ENCODE measurements around the gene HS3ST3A1. TPM values are rescaled to one million over a fixed set of nuclear protein-coding genes. Genes with fewer than 3 reads are reported as not detected.

The HS3ST3A1 gene
- total and polyA plus RNA-seq, 2 of the 8 experiments (the other 6 are each of a cell fraction or from before 2014, with no cell fraction given) = 5.4 to 5.7 TPM

GRCh38 chr17:13598353-13599167 is 3.2 kb downstream of the HS3ST3A1 start:
- no peak overlapping the region for H4K91ac ChIP-seq (replicated peaks; ENCODE audit: insufficient read length, low read length)
- no peaks in the 10 kb centered on the region for H3K79me2 ChIP-seq (ENCODE audit: control insufficient read depth in 1 of 2, insufficient read depth in 2 of 2, low read length in 2 of 2)
- no peak overlapping the region for H2AK5ac ChIP-seq (ENCODE audit: low read depth, low read length)
- H2BK5ac ChIP-seq (ENCODE audit: low read depth, low read length) = no peak overlapping the region
- no peak overlapping the region for H2BK12ac ChIP-seq (ENCODE audit: low read depth, low read length)
- ChIA-PET POLR2A (ENCODE audit: partially characterized antibody) (no interaction called here), CTCF (ENCODE audit: partially characterized antibody) (interaction anchor here (0.5 to 1.4 kb wide), 6 partner anchors 9 to 704 kb away, joined by 3 to 4 read pairs (median 4); partner anchors contain the start of gene COX10)
- no peak overlapping the region for H2BK20ac ChIP-seq (ENCODE audit: low read length)
- H2BK15ac ChIP-seq (ENCODE audit: low read length) = no peak overlapping the region
- H3K4ac ChIP-seq (replicated peaks; ENCODE audit: insufficient read length, low read depth, low read length) = no peak overlapping the region
- H3K79me1 ChIP-seq (ENCODE audit: low read depth, low read length) = no peaks in the 10 kb centered on the region; the same call in 1 of the 2 replicates
- no peaks in the 10 kb centered on the region for H3K36me3 ChIP-seq (ENCODE audit: control insufficient read depth in 2 of 4, insufficient read depth in 4 of 4, low read length in 3 of 4)
- H2BK120ac ChIP-seq (replicated peaks; ENCODE audit: low read depth, low read length) = no peak overlapping the region
- FAIRE-seq = no peak
- no peak overlapping the region for H4K5ac ChIP-seq (ENCODE audit: insufficient read length, low read depth, low read length)
- H3K18ac ChIP-seq (ENCODE audit: extremely low read depth, low read length) = no peak overlapping the region
- no peak overlapping the region for H3K4me3 ChIP-seq (ENCODE audit: extremely low read depth in 1 of 4, insufficient read depth in 2 of 4, low read depth in 3 of 4, low read length in 4 of 4)
- H4K20me1 ChIP-seq (replicated peaks in 1 of 2; ENCODE audit: control insufficient read depth in 1 of 2, insufficient read depth in 2 of 2, low read length in 2 of 2) = peaks cover 0 to 1% of the 10 kb centered on the region in 2 experiments
- no peak overlapping the region for H4K8ac ChIP-seq (ENCODE audit: extremely low read depth, insufficient read depth, low read length)
- H3K14ac ChIP-seq (ENCODE audit: insufficient read length) = no peak overlapping the region
- DNase-seq (ENCODE audit: low read depth in 1 of 2, low spot score in 2 of 2) = no peak
- H3K23ac ChIP-seq (ENCODE audit: insufficient read length) = no peak overlapping the region
- TF ChIP-seq KDM5A (IDR thresholded peaks at IDR 0.05; ENCODE audit: low read length) = no peak
- no peak for TF ChIP-seq CBX5 (IDR thresholded peaks at IDR 0.05; ENCODE audit: low read depth, low read length)
- peaks cover 3 to 21% (median 15%) of the 10 kb centered on the region in 4 experiments for H3K27me3 ChIP-seq (replicated peaks in 1 of 4; ENCODE audit: control insufficient read depth in 3 of 4, extremely low read depth in 1 of 4, insufficient read depth in 3 of 4, low read length in 3 of 4)
- 82% methylated on average over 7 of the region's 7 CpGs; no CpG with 5 or more reads in 1 of the 2 experiments for WGBS, 2 experiments (ENCODE audit: extremely low coverage in 1 of 2, insufficient coverage in 1 of 2, insufficient read length in 1 of 2, insufficient replicate concordance in 2 of 2, low coverage in 1 of 2, low lambda C conversion rate in 2 of 2, missing lambda C conversion rate in 1 of 2)
- no peak overlapping the region for H3K4me2 ChIP-seq (ENCODE audit: insufficient read depth in 1 of 2, low read depth in 2 of 2, low read length in 2 of 2)
- no peak overlapping the region for H3K9ac ChIP-seq (replicated peaks in 1 of 4; ENCODE audit: extremely low read depth in 1 of 4, low read depth in 3 of 4, low read length in 3 of 4)
- peaks cover 15% of the 10 kb centered on the region; the same call in 1 of the 2 replicates for H3K23me2 ChIP-seq (ENCODE audit: low read depth, low read length)
- peaks cover 0 to 6% (median 5%) of the 10 kb centered on the region in 4 experiments; a peak in 5 of 7 replicates for H3K4me1 ChIP-seq (replicated peaks in 1 of 4; ENCODE audit: control insufficient read depth in 3 of 4, insufficient read depth in 4 of 4, low read length in 3 of 4)
- H3K56ac ChIP-seq (replicated peaks; ENCODE audit: insufficient read length, low read depth, low read length) = no peak overlapping the region
- no peak overlapping the region for H3K27ac ChIP-seq (ENCODE audit: low read depth, low read length)
- no peaks in the 10 kb centered on the region for H3K9me3 ChIP-seq (ENCODE audit: insufficient read depth in 2 of 2, low read depth in 1 of 2, low read length in 1 of 2)
- H2AFZ ChIP-seq (ENCODE audit: low read length) = no peak overlapping the region
